ENCODE results near the gene RAI14. TPM values are rescaled to one million over a fixed set of nuclear protein-coding genes. Genes with fewer than 3 reads are reported as not detected.

The RAI14 gene
- total and polyA plus RNA-seq, 4 donors = 16.7 to 91.5 (median 49.3) TPM

DNA sequence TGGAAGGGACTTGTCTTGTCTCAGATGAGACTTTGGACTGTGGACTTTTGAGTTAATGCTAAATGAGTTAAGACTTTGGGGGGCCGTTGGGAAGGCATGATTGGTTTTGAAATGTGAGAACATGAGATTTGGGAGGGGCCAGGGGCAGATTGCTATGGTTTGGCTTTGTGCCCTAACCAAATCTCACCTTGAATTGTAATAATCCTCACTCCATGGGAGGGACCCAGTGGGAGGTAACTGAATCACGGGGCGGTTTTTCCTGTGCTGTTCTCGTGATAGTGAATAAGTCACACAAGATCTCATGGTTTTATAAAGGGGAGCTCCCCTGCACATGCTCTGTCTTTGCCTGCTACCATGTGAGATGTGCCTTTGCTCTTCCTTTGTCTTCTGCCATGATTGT, 72.1 kb downstream of the RAI14 start:
- WGBS, 2 donors = 90 to 93% methylated on average over 4 of the region's 4 CpGs

DNA sequence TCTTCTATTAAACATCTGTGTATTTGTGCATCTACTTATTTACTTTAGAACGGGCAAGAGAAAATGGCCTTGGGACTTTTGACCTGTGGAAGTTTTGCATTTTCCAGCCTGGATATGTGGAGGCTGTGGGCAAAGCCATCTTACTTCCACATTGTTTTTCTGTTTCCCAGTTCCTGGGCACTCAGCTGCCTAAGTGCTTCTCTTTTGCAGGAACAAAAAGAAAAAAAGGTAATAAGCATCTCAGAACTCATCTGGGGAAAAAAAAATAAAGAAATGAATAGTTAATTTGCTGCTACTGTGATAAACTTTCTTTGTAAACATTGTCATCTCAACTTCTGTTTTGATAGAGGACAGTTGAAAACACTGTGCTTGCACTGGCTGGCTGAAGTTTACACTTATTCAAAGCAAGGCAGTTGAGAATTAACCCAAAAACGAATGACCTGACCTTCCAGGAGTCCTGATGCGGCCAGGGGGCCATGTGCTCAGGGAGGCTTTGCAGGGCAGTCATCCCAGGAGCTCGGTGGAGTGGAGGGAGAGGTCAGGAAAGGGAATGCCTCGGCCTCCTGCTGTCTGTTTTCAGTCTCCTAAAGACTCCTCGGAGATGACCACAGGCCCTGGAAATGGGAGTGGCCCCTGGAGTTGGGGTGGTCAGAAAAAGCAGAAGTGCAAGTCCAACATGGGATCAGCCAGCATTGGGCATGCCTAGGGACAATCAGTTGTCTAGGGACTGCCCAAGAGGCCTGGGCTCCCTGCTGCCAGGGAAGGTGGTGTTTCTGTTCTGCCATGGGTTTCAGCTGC, 75.5 kb downstream of the RAI14 start:
- TF ChIP-seq, protein P1, sequence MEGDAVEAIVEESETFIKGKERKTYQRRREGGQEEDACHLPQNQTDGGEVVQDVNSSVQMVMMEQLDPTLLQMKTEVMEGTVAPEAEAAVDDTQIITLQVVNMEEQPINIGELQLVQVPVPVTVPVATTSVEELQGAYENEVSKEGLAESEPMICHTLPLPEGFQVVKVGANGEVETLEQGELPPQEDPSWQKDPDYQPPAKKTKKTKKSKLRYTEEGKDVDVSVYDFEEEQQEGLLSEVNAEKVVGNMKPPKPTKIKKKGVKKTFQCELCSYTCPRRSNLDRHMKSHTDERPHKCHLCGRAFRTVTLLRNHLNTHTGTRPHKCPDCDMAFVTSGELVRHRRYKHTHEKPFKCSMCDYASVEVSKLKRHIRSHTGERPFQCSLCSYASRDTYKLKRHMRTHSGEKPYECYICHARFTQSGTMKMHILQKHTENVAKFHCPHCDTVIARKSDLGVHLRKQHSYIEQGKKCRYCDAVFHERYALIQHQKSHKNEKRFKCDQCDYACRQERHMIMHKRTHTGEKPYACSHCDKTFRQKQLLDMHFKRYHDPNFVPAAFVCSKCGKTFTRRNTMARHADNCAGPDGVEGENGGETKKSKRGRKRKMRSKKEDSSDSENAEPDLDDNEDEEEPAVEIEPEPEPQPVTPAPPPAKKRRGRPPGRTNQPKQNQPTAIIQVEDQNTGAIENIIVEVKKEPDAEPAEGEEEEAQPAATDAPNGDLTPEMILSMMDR (IDR thresholded peaks at IDR 0.05; ENCODE audit: control extremely low read depth, extremely low read depth) = no peak
- H3K27ac ChIP-seq (ENCODE audit: low read depth in 1 of 2, low read length in 1 of 2) = no peak overlapping the region
- H3K4me3 ChIP-seq = no peak overlapping the region
- no peak for ATAC-seq (ENCODE audit: insufficient read depth, low FRiP score)
- 64 to 81% methylated on average over 6 of the region's 6 CpGs for WGBS, 2 donors
- H3K9ac ChIP-seq (ENCODE audit: insufficient read depth in 1 of 2, low read length in 2 of 2) = no peak overlapping the region
- H3K36me3 ChIP-seq (ENCODE audit: control insufficient read depth in 4 of 4, insufficient read depth in 4 of 4, low read length in 4 of 4) = peaks cover 0 to 2% (median 0%) of the 10 kb centered on the region in 4 donors
- H3K4me1 ChIP-seq (ENCODE audit: control insufficient read depth in 5 of 5, insufficient read depth in 5 of 5, low read length in 5 of 5) = peaks cover 0 to 21% (median 2%) of the 10 kb centered on the region in 5 donors
- no peak for DNase-seq
- H3K27me3 ChIP-seq (ENCODE audit: control insufficient read depth in 3 of 3, insufficient read depth in 3 of 3, low read length in 2 of 3) = no peaks in the 10 kb centered on the region
- H3K9me3 ChIP-seq (ENCODE audit: control insufficient read depth in 4 of 4, insufficient read depth in 3 of 4, low read length in 3 of 4) = no peaks in the 10 kb centered on the region

More for the DNA sequence above, 72.1 kb downstream of the RAI14 start:
- TF ChIP-seq, protein P1 (IDR thresholded peaks at IDR 0.05; ENCODE audit: control extremely low read depth, extremely low read depth) = no peak
- ATAC-seq (ENCODE audit: insufficient read depth, low FRiP score) (no peak), DNase-seq (no peak)
- Histone ChIP-seq H3K4me1 (ENCODE audit: control insufficient read depth in 5 of 5, insufficient read depth in 5 of 5, low read length in 5 of 5) (peaks cover 0 to 8% (median 2%) of the 10 kb centered on the region in 5 donors), H3K4me3 (no peak overlapping the region), H3K27ac (ENCODE audit: low read depth in 1 of 2, low read length in 1 of 2) (no peak overlapping the region), H3K36me3 (ENCODE audit: control insufficient read depth in 4 of 4, insufficient read depth in 4 of 4, low read length in 4 of 4) (no peaks in the 10 kb centered on the region), H3K27me3 (ENCODE audit: control insufficient read depth in 3 of 3, insufficient read depth in 3 of 3, low read length in 2 of 3) (no peaks in the 10 kb centered on the region), H3K9me3 (ENCODE audit: control insufficient read depth in 4 of 4, insufficient read depth in 3 of 4, low read length in 3 of 4) (no peaks in the 10 kb centered on the region), H3K9ac (ENCODE audit: insufficient read depth in 1 of 2, low read length in 2 of 2) (no peak overlapping the region)

DNA sequence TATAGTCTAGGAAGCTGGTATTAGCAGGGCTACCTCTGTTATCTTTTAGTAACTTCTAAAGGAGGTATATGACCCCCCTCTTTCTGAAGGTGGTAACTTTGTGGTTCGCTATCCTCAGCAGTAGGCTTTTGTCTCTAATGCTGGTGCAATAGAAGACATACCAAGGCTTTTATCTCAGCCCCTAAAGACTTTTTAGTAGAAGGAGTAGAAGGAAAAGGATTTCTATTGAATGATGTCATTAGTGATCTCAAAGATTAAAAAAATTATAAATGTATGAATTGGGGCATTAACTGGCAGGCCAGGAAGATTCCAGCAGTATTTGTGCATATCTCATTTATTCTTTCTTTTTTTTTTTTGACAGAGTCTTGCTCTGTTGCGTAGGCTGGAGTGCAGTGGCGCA, 78.2 kb downstream of the RAI14 start:
- no peak for DNase-seq
- H3K4me3 ChIP-seq = no peak overlapping the region
- H3K4me1 ChIP-seq (ENCODE audit: control insufficient read depth in 5 of 5, insufficient read depth in 5 of 5, low read length in 5 of 5) = peaks cover 4 to 45% (median 9%) of the 10 kb centered on the region in 5 donors
- TF ChIP-seq, protein P1 (IDR thresholded peaks at IDR 0.05; ENCODE audit: control extremely low read depth, extremely low read depth) = no peak
- H3K36me3 ChIP-seq (ENCODE audit: control insufficient read depth in 4 of 4, insufficient read depth in 4 of 4, low read length in 4 of 4) = peaks cover 0 to 2% (median 0%) of the 10 kb centered on the region in 4 donors
- no peak overlapping the region for H3K27ac ChIP-seq (ENCODE audit: low read depth in 1 of 2, low read length in 1 of 2)
- ATAC-seq (ENCODE audit: insufficient read depth, low FRiP score) = no peak
- 85 to 94% methylated on average over 3 of the region's 3 CpGs for WGBS, 2 donors
- no peaks in the 10 kb centered on the region for H3K9me3 ChIP-seq (ENCODE audit: control insufficient read depth in 4 of 4, insufficient read depth in 3 of 4, low read length in 3 of 4)
- no peak overlapping the region for H3K9ac ChIP-seq (ENCODE audit: insufficient read depth in 1 of 2, low read length in 2 of 2)
- H3K27me3 ChIP-seq (ENCODE audit: control insufficient read depth in 3 of 3, insufficient read depth in 3 of 3, low read length in 2 of 3) = no peaks in the 10 kb centered on the region

All from lung (tissue), 12 donors.